ENCODE results near the gene LOXL3. TPM values are rescaled to one million over a fixed set of nuclear protein-coding genes. Genes with fewer than 3 reads are reported as not detected.
"Not testable (repeated sequence)": the region's sequence is repeated elsewhere in the genome, so short reads cannot be mapped to it uniquely, and the experiment has no call there.

The LOXL3 gene
- total RNA-seq, 5 donors from 2014 or later (not counting 1 experiment from before 2014, with no cell fraction given): 0.10 to 0.47 (median 0.38) TPM; not detected in 1

- POLR2A ChIA-PET; H3K27ac Mint-ChIP-seq; H3K4me1 ChIP-seq (ENCODE audit: control insufficient read depth in 1 of 2, extremely low read depth in 1 of 2, insufficient read depth in 2 of 2, low read length in 2 of 2); H3K27ac ChIP-seq (ENCODE audit: low read length); ATAC-seq (replicated peaks in 1 of 4); H3K9me3 ChIP-seq; CTCF ChIA-PET; H3K9me3 Mint-ChIP-seq; H3K36me3 ChIP-seq (ENCODE audit: control insufficient read depth in 2 of 2, extremely low read depth in 1 of 2, insufficient read depth in 1 of 2, low read length in 1 of 2); H3K4me3 ChIP-seq (ENCODE audit: control insufficient read depth in 1 of 2, extremely low read depth in 1 of 2, low read length in 1 of 2); DNase-seq; H3K36me3 Mint-ChIP-seq; H3K4me3 Mint-ChIP-seq: not testable (repeated sequence)
- peaks cover 0 to 22% of the 10 kb centered on the region in 2 experiments for H3K27me3 ChIP-seq (replicated peaks in 1 of 2; ENCODE audit: control insufficient read depth in 2 of 2, extremely low read depth in 1 of 2, insufficient read depth in 2 of 2, low read length in 1 of 2)
- H3K4me1 Mint-ChIP-seq: peaks cover 0 to 16% (median 10%) of the 10 kb centered on the region in 3 donors
- peaks cover 17 to 22% of the 10 kb centered on the region in 2 donors for H3K27me3 Mint-ChIP-seq
- WGBS (ENCODE audit: insufficient coverage): 93% methylated on average over 1 of the region's 1 CpG
These were observed 7.3 kb upstream of the LOXL3 start for GRCh38 chr2:74561022-74561421.

GRCh38 chr2:74560591-74560990 lies 6.8 kb upstream of the LOXL3 start:
- DNase-seq (no peak), ATAC-seq (replicated peaks in 1 of 4) (no peak)
- Histone ChIP-seq H3K4me1 (ENCODE audit: control insufficient read depth in 1 of 2, extremely low read depth in 1 of 2, insufficient read depth in 2 of 2, low read length in 2 of 2) (peaks cover 0 to 7% of the 10 kb centered on the region in 2 experiments), H3K36me3 (ENCODE audit: control insufficient read depth in 2 of 2, extremely low read depth in 1 of 2, insufficient read depth in 1 of 2, low read length in 1 of 2) (no peaks in the 10 kb centered on the region), H3K9me3 (no peaks in the 10 kb centered on the region), H3K27ac (ENCODE audit: low read length) (no peak overlapping the region), H3K27me3 (replicated peaks in 1 of 2; ENCODE audit: control insufficient read depth in 2 of 2, extremely low read depth in 1 of 2, insufficient read depth in 2 of 2, low read length in 1 of 2) (peaks cover 0 to 22% of the 10 kb centered on the region in 2 experiments), H3K4me3 (ENCODE audit: control insufficient read depth in 1 of 2, extremely low read depth in 1 of 2, low read length in 1 of 2) (no peak overlapping the region)
- CTCF ChIA-PET: no interaction called here
- Mint-ChIP-seq H3K4me3 (no peak overlapping the region), H3K27me3 (peaks cover 16 to 22% of the 10 kb centered on the region in 2 donors), H3K9me3 (no peaks in the 10 kb centered on the region), H3K36me3 (peaks cover 7% of the 10 kb centered on the region), H3K4me1 (peaks cover 0 to 17% (median 11%) of the 10 kb centered on the region in 3 donors), H3K27ac (peak overlapping the region in 1 of 2 donors; percentile 71)
- POLR2A ChIA-PET: no interaction called here
- 87% methylated on average over 6 of the region's 6 CpGs for WGBS (ENCODE audit: insufficient coverage)

GRCh38 chr2:74559912-74560311 lies 6.2 kb upstream of the LOXL3 start:
- Histone ChIP-seq H3K4me3 (ENCODE audit: control insufficient read depth in 1 of 2, extremely low read depth in 1 of 2, low read length in 1 of 2) (no peak overlapping the region), H3K4me1 (ENCODE audit: control insufficient read depth in 1 of 2, extremely low read depth in 1 of 2, insufficient read depth in 2 of 2, low read length in 2 of 2) (peaks cover 0 to 14% of the 10 kb centered on the region in 2 experiments), H3K27ac (ENCODE audit: low read length) (no peak overlapping the region), H3K36me3 (ENCODE audit: control insufficient read depth in 2 of 2, extremely low read depth in 1 of 2, insufficient read depth in 1 of 2, low read length in 1 of 2) (no peaks in the 10 kb centered on the region), H3K9me3 (no peaks in the 10 kb centered on the region), H3K27me3 (replicated peaks in 1 of 2; ENCODE audit: control insufficient read depth in 2 of 2, extremely low read depth in 1 of 2, insufficient read depth in 2 of 2, low read length in 1 of 2) (peaks cover 0 to 22% of the 10 kb centered on the region in 2 experiments)
- ATAC-seq (replicated peaks in 1 of 4) (no peak), DNase-seq (no peak)
- 85% methylated on average over 3 of the region's 5 CpGs for WGBS (ENCODE audit: insufficient coverage)
- no peaks in the 10 kb centered on the region for H3K9me3 Mint-ChIP-seq
- H3K27me3 Mint-ChIP-seq: peaks cover 16 to 22% of the 10 kb centered on the region in 2 donors
- H3K4me3 Mint-ChIP-seq: no peak overlapping the region
- ChIA-PET CTCF (no interaction called here), POLR2A (no interaction called here)
- no peak overlapping the region for H3K27ac Mint-ChIP-seq
- peaks cover 3 to 17% (median 14%) of the 10 kb centered on the region in 3 donors for H3K4me1 Mint-ChIP-seq
- peaks cover 7% of the 10 kb centered on the region for H3K36me3 Mint-ChIP-seq

- ChIA-PET POLR2A (no interaction called here), CTCF (interaction anchor here in 1 of 2 donors (0.5 kb wide), 1 partner anchor 37 kb away, joined by 4 read pairs; no protein-coding TSS in a partner anchor)
- Mint-ChIP-seq H3K27ac (no peak overlapping the region), H3K4me3 (no peak overlapping the region), H3K27me3 (peaks cover 13 to 20% of the 10 kb centered on the region in 2 donors), H3K9me3 (no peaks in the 10 kb centered on the region), H3K4me1 (peaks cover 3 to 21% (median 15%) of the 10 kb centered on the region in 3 donors), H3K36me3 (peaks cover 7% of the 10 kb centered on the region)
- H3K27ac ChIP-seq (ENCODE audit: low read length): no peak overlapping the region
- no peaks in the 10 kb centered on the region for H3K36me3 ChIP-seq (ENCODE audit: control insufficient read depth in 2 of 2, extremely low read depth in 1 of 2, insufficient read depth in 1 of 2, low read length in 1 of 2)
- peaks cover 0 to 27% of the 10 kb centered on the region in 2 experiments for H3K27me3 ChIP-seq (replicated peaks in 1 of 2; ENCODE audit: control insufficient read depth in 2 of 2, extremely low read depth in 1 of 2, insufficient read depth in 2 of 2, low read length in 1 of 2)
- H3K4me1 ChIP-seq (ENCODE audit: control insufficient read depth in 1 of 2, extremely low read depth in 1 of 2, insufficient read depth in 2 of 2, low read length in 2 of 2): peaks cover 0 to 24% of the 10 kb centered on the region in 2 experiments
- H3K9me3 ChIP-seq: no peaks in the 10 kb centered on the region
- no peak for DNase-seq
- 88% methylated on average over 7 of the region's 7 CpGs for WGBS (ENCODE audit: insufficient coverage)
- H3K4me3 ChIP-seq (ENCODE audit: control insufficient read depth in 1 of 2, extremely low read depth in 1 of 2, low read length in 1 of 2): no peak overlapping the region
- no peak for ATAC-seq (replicated peaks in 1 of 4)
These were observed 4.8 kb upstream of the LOXL3 start for GRCh38 chr2:74558284-74559230.

- no peaks in the 10 kb centered on the region for H3K9me3 Mint-ChIP-seq
- ChIA-PET POLR2A (no interaction called here), CTCF (no interaction called here)
- no peak overlapping the region for H3K27ac Mint-ChIP-seq
- 93% methylated on average over 3 of the region's 6 CpGs for WGBS (ENCODE audit: insufficient coverage)
- no peaks in the 10 kb centered on the region for H3K36me3 ChIP-seq (ENCODE audit: control insufficient read depth in 2 of 2, extremely low read depth in 1 of 2, insufficient read depth in 1 of 2, low read length in 1 of 2)
- H3K27me3 Mint-ChIP-seq: peaks cover 8 to 14% of the 10 kb centered on the region in 2 donors
- H3K36me3 Mint-ChIP-seq: peaks cover 7% of the 10 kb centered on the region
- H3K27me3 ChIP-seq (replicated peaks in 1 of 2; ENCODE audit: control insufficient read depth in 2 of 2, extremely low read depth in 1 of 2, insufficient read depth in 2 of 2, low read length in 1 of 2): peaks cover 0 to 32% of the 10 kb centered on the region in 2 experiments
- H3K4me1 Mint-ChIP-seq: peaks cover 3 to 23% (median 19%) of the 10 kb centered on the region in 3 donors
- no peak overlapping the region for H3K27ac ChIP-seq (ENCODE audit: low read length)
- peak overlapping the region in 2 of 3 donors; percentile 9 to 86 for H3K4me3 Mint-ChIP-seq
- H3K4me1 ChIP-seq (ENCODE audit: control insufficient read depth in 1 of 2, extremely low read depth in 1 of 2, insufficient read depth in 2 of 2, low read length in 2 of 2): peaks cover 0 to 29% of the 10 kb centered on the region in 2 experiments
- DNase-seq: no peak
- no peak for ATAC-seq (replicated peaks in 1 of 4)
- no peak overlapping the region for H3K4me3 ChIP-seq (ENCODE audit: control insufficient read depth in 1 of 2, extremely low read depth in 1 of 2, low read length in 1 of 2)
- H3K9me3 ChIP-seq: no peaks in the 10 kb centered on the region
These were observed 3.2 kb upstream of the LOXL3 start for GRCh38 chr2:74556831-74557370.

- peaks cover 0 to 26% of the 10 kb centered on the region in 2 experiments for H3K27me3 ChIP-seq (replicated peaks in 1 of 2; ENCODE audit: control insufficient read depth in 2 of 2, extremely low read depth in 1 of 2, insufficient read depth in 2 of 2, low read length in 1 of 2)
- H3K4me3 ChIP-seq (ENCODE audit: control insufficient read depth in 1 of 2, extremely low read depth in 1 of 2, low read length in 1 of 2): no peak overlapping the region
- no peaks in the 10 kb centered on the region for H3K36me3 ChIP-seq (ENCODE audit: control insufficient read depth in 2 of 2, extremely low read depth in 1 of 2, insufficient read depth in 1 of 2, low read length in 1 of 2)
- DNase-seq (no peak), ATAC-seq (replicated peaks in 1 of 4) (no peak)
- no peaks in the 10 kb centered on the region for H3K9me3 ChIP-seq
- Mint-ChIP-seq H3K4me1 (peaks cover 3 to 23% (median 19%) of the 10 kb centered on the region in 3 donors), H3K27me3 (peaks cover 11 to 14% of the 10 kb centered on the region in 2 donors), H3K4me3 (peak overlapping the region; percentile 86 to 94 (median 91)), H3K27ac (no peak overlapping the region), H3K9me3 (no peaks in the 10 kb centered on the region), H3K36me3 (peaks cover 7% of the 10 kb centered on the region)
- peaks cover 0 to 29% of the 10 kb centered on the region in 2 experiments for H3K4me1 ChIP-seq (ENCODE audit: control insufficient read depth in 1 of 2, extremely low read depth in 1 of 2, insufficient read depth in 2 of 2, low read length in 2 of 2)
- H3K27ac ChIP-seq (ENCODE audit: low read length): no peak overlapping the region
- ChIA-PET POLR2A (no interaction called here), CTCF (no interaction called here)
- WGBS (ENCODE audit: insufficient coverage): 95% methylated on average over 6 of the region's 14 CpGs
These were observed 2.4 kb upstream of the LOXL3 start for GRCh38 chr2:74556159-74556558.
